Measurements from ENCODE around the gene MAST3.

The MAST3 gene

GRCh38 chr19:18135712-18136584 is 38.4 kb downstream of the MAST3 start:
- DNase-seq (ENCODE audit: low read depth in 1 of 2, low spot score in 1 of 2), result no peak

- no peak for DNase-seq (ENCODE audit: low read depth in 1 of 2, low spot score in 1 of 2)
Measured at GRCh38 chr19:18137242-18137641, 39.7 kb downstream of the MAST3 start.

GRCh38 chr19:18137657-18138339 is 40.2 kb downstream of the MAST3 start:
- DNase-seq (ENCODE audit: low read depth in 1 of 2, low spot score in 1 of 2), result no peak

- DNase-seq (ENCODE audit: low read depth in 1 of 2, low spot score in 1 of 2), result no peak
Measured at GRCh38 chr19:18140473-18140872, 42.9 kb downstream of the MAST3 start.

- no peak for DNase-seq (ENCODE audit: low read depth in 1 of 2, low spot score in 1 of 2)
Measured at GRCh38 chr19:18141031-18141430, 43.5 kb downstream of the MAST3 start.

- no peak for DNase-seq (ENCODE audit: low read depth in 1 of 2, low spot score in 1 of 2)
Measured at GRCh38 chr19:18143902-18144301, 46.3 kb downstream of the MAST3 start.

GRCh38 chr19:18144361-18144760 is 46.8 kb downstream of the MAST3 start:
- no peak for DNase-seq (ENCODE audit: low read depth in 1 of 2, low spot score in 1 of 2)

- no peak for DNase-seq (ENCODE audit: low read depth in 1 of 2, low spot score in 1 of 2)
Measured at GRCh38 chr19:18144906-18145305, 47.3 kb downstream of the MAST3 start.

- DNase-seq (ENCODE audit: low read depth in 1 of 2, low spot score in 1 of 2), result no peak
Measured at GRCh38 chr19:18145391-18145999, 47.9 kb downstream of the MAST3 start.

GRCh38 chr19:18147396-18147795 is 49.8 kb downstream of the MAST3 start:
- no peak for DNase-seq (ENCODE audit: low read depth in 1 of 2, low spot score in 1 of 2)

GRCh38 chr19:18149596-18149975 is 52.0 kb downstream of the MAST3 start:
- DNase-seq (ENCODE audit: low read depth in 1 of 2, low spot score in 1 of 2), result no peak

GRCh38 chr19:18150776-18151624 is 53.4 kb downstream of the MAST3 start:
- no peak for DNase-seq (ENCODE audit: low read depth in 1 of 2, low spot score in 1 of 2)

- peak; percentile 93 to 96 for DNase-seq (ENCODE audit: low read depth in 1 of 2, low spot score in 1 of 2)
Measured at GRCh38 chr19:18152442-18152816, 54.9 kb downstream of the MAST3 start.

GRCh38 chr19:18152817-18153555 is 55.4 kb downstream of the MAST3 start, which contains the start of gene PIK3R2:
Gene PIK3R2 (plus strand): TSS chr19:18153163. CDS start chr19:18155880, 2,717 bp downstream.
- peak; percentile 98 to 100 for DNase-seq (ENCODE audit: low read depth in 1 of 2, low spot score in 1 of 2)

GRCh38 chr19:18153556-18154134 is 56.1 kb downstream of the MAST3 start:
- no peak for DNase-seq (ENCODE audit: low read depth in 1 of 2, low spot score in 1 of 2)

GRCh38 chr19:18155095-18156087 is 57.8 kb downstream of the MAST3 start:
- no peak for DNase-seq (ENCODE audit: low read depth in 1 of 2, low spot score in 1 of 2)

GRCh38 chr19:18156268-18156667 is 58.7 kb downstream of the MAST3 start:
- DNase-seq (ENCODE audit: low read depth in 1 of 2, low spot score in 1 of 2), result no peak

GRCh38 chr19:18156841-18157464 is 59.4 kb downstream of the MAST3 start:
- no peak for DNase-seq (ENCODE audit: low read depth in 1 of 2, low spot score in 1 of 2)
